Trophoblast cell (in vitro differentiated cells and primary cell): ENCODE results near the gene ANXA6.
A peak's percentile ranks its signal among the peaks of the same experiment; 100 is the strongest.

Experiments
- DNase-seq, 2 donors: peaks; one replicate each; pipeline ENCODE4 v3.0.0-alpha.2; 2016
- H2AFZ ChIP-seq: 2 replicates; pipeline ENCODE4 v1.6.1; 2013; ENCODE audit warnings: low read length, moderate library complexity, mild to moderate bottlenecking; ENCODE audit not compliant: insufficient read depth, poor library complexity
- H2AK5ac ChIP-seq: 2 replicates; pipeline ENCODE4 v1.6.1; 2013; ENCODE audit warnings: mild to moderate bottlenecking, low read length
- H2BK120ac ChIP-seq: 2 replicates; pipeline ENCODE4 v1.6.1; 2013; ENCODE audit warnings: low read length, mild to moderate bottlenecking, moderate library complexity; ENCODE audit not compliant: insufficient read depth, poor library complexity
- H2BK12ac ChIP-seq: 2 replicates; pipeline ENCODE4 v1.6.1; 2013; ENCODE audit warnings: mild to moderate bottlenecking, low read length, moderate library complexity
- H2BK5ac ChIP-seq: 2 replicates; pipeline ENCODE4 v1.6.1; 2013; ENCODE audit warnings: low read length, low read depth, moderate library complexity, mild to moderate bottlenecking; ENCODE audit not compliant: poor library complexity
- H3K14ac ChIP-seq: 2 replicates; pipeline ENCODE4 v1.6.1; 2013; ENCODE audit warnings: mild to moderate bottlenecking, low read length
- H3K18ac ChIP-seq: 2 replicates; pipeline ENCODE4 v1.6.1; 2013; ENCODE audit warnings: mild to moderate bottlenecking, low read length
- H3K23ac ChIP-seq: 2 replicates; pipeline ENCODE4 v1.6.1; 2013; ENCODE audit warnings: low read length
- H3K27ac ChIP-seq: 2 replicates; pipeline ENCODE4 v1.5.1; 2013; ENCODE audit warnings: low read depth, mild to moderate bottlenecking, inconsistent platforms, low read length, moderate library complexity
- H3K27me3 ChIP-seq: 2 replicates; pipeline ENCODE4 v1.6.1; 2013; ENCODE audit warnings: inconsistent platforms, mild to moderate bottlenecking, low read length, moderate library complexity; ENCODE audit not compliant: insufficient read depth
- H3K36me3 ChIP-seq, 2 experiments: 1 replicate in 1 of 2; 2 replicates in 1 of 2; pipeline ENCODE4 v1.6.1; 2013; ENCODE audit warnings: low read length in 2 of 2, mild to moderate bottlenecking in 2 of 2, moderate library complexity in 1 of 2; ENCODE audit not compliant: insufficient read depth in 2 of 2, control insufficient read depth in 1 of 2
- H3K4ac ChIP-seq: 2 replicates; pipeline ENCODE4 v1.6.1; 2013; ENCODE audit warnings: low read depth, mild to moderate bottlenecking, low read length, moderate library complexity
- H3K4me1 ChIP-seq, 2 experiments: 1 replicate in 1 of 2; 2 replicates in 1 of 2; pipeline ENCODE4 v1.6.1; 2013; ENCODE audit warnings: low read length in 2 of 2, mild to moderate bottlenecking in 2 of 2, moderate library complexity in 1 of 2; ENCODE audit not compliant: insufficient read depth in 2 of 2, control insufficient read depth in 1 of 2
- H3K4me2 ChIP-seq: 2 replicates; pipeline ENCODE4 v1.6.1; 2013; ENCODE audit warnings: inconsistent platforms, mild to moderate bottlenecking, low read length, moderate library complexity
- H3K4me3 ChIP-seq: 2 replicates; pipeline ENCODE4 v1.5.1; 2013; ENCODE audit warnings: mild to moderate bottlenecking, low read depth, low read length, inconsistent platforms
- H3K79me1 ChIP-seq: one replicate; pipeline ENCODE4 v1.6.1; 2013; ENCODE audit warnings: low read length
- H3K79me2 ChIP-seq: 2 replicates; pipeline ENCODE4 v1.6.1; 2013; ENCODE audit warnings: low read length, mild to moderate bottlenecking; ENCODE audit not compliant: control insufficient read depth, insufficient read depth, poor library complexity
- H3K9ac ChIP-seq: 2 replicates; pipeline ENCODE4 v1.6.1; 2013; ENCODE audit warnings: mild to moderate bottlenecking, low read length
- H3K9me3 ChIP-seq: 2 replicates; pipeline ENCODE4 v1.6.1; 2013; ENCODE audit warnings: low read depth, mild to moderate bottlenecking, control low read depth, inconsistent platforms, low read length; ENCODE audit not compliant: insufficient read depth
- H4K12ac ChIP-seq: 2 replicates; pipeline ENCODE4 v1.6.1; 2013; ENCODE audit warnings: low read depth, mild to moderate bottlenecking, low read length, moderate library complexity
- H4K8ac ChIP-seq: 2 replicates; pipeline ENCODE4 v1.6.1; 2013; ENCODE audit warnings: low read depth, mild to moderate bottlenecking, low read length, moderate library complexity
- H4K91ac ChIP-seq: one replicate; pipeline ENCODE4 v1.6.1; 2013; ENCODE audit warnings: low read depth, mild to moderate bottlenecking, low read length, moderate library complexity
- WGBS: extraction: QIAGEN DNeasy Blood & Tissue Kit; methylation state at CpG from one replicate; pipeline ENCODE4 v1.1.7; 2013; ENCODE audit warnings: missing lambda C conversion rate; ENCODE audit not compliant: insufficient read length, insufficient coverage; ENCODE audit errors: extremely low coverage; 5-methylcytosine and 5-hydroxymethylcytosine counted together

The ANXA6 gene

DNA sequence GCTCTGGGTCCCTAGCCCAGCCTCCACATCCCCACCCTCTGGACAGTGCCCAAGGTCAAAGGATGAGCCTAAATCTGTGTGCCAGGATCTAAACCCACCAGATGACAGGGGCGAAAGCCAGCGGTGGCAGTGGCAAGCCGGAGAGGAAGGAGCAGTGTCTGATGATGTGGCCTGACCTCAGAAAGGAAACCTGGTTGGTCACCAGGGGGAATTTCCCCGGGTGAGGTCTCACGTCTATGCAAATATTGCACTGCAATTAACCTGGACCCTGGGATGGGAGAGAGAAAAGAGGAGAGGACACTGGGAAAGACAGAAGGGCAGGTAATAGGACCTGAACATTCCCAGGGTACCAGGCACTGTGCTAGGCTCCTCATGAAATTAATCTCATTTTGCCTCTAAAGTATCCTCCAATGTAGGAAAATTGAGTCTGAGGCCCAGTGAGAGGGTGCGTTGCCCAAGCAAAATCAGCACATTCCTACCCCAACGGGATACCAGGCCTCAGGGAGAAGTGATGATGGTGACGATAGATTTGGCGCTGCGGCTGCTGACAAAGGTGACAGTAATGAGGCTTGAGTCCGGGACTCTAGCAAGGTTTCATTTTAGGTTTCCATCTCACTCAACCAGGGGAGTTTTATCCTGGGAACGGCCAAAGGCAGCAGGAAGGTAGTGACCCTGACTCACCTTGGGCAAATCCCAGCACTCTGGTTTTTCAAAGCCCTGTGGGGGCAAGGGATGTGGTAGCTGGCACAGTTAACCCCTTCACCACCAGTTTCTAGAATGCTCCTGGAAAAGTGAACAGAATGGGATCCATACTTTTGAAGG, 63.3 kb downstream of the ANXA6 start:
- H3K23ac ChIP-seq = no peak overlapping the region
- no peaks in the 10 kb centered on the region for H3K79me1 ChIP-seq
- H2BK5ac ChIP-seq = no peak overlapping the region
- H2BK12ac ChIP-seq = peak overlapping the region; percentile 12
- H3K4ac ChIP-seq = no peak overlapping the region
- no peaks in the 10 kb centered on the region for H3K79me2 ChIP-seq
- H3K9me3 ChIP-seq = no peaks in the 10 kb centered on the region
- H3K18ac ChIP-seq = no peak overlapping the region
- no peak overlapping the region for H4K91ac ChIP-seq
- H3K4me3 ChIP-seq = no peak overlapping the region
- H3K27me3 ChIP-seq = no peaks in the 10 kb centered on the region
- H3K9ac ChIP-seq = no peak overlapping the region
- H2BK120ac ChIP-seq = no peak overlapping the region
- no peak overlapping the region for H2AFZ ChIP-seq
- no CpG with 5 or more reads among the region's 12 CpGs for WGBS
- H2AK5ac ChIP-seq = no peak overlapping the region
- peak; percentile 78 to 81 for DNase-seq
- no peak overlapping the region for H3K4me2 ChIP-seq
- peaks cover 12 to 26% of the 10 kb centered on the region in 2 experiments for H3K4me1 ChIP-seq
- no peak overlapping the region for H3K14ac ChIP-seq
- H3K36me3 ChIP-seq = no peaks in the 10 kb centered on the region
- H4K12ac ChIP-seq = no peak overlapping the region
- H4K8ac ChIP-seq = no peak overlapping the region
- H3K27ac ChIP-seq = peak overlapping the region; percentile 28

DNA sequence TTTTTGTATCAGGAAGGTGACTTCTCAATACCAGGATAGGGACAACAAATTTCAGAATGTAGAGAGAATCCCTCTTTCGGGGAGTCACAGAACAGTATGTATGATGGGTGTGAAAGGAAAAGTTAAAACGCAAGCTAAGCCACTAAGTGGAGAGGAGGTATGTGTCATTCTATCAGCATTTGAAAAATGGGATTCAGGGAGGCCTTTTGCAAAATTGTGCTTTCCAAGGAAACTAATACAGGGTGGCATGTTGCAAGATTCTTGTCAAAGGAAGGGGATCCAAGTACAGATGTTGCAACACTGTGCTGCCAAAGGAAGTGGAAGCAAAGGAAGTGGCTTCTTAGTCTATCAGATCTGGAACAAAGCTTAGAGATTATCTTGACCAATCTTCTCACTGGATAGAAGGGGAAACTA, 64.1 kb downstream of the ANXA6 start:
- H3K4me3 ChIP-seq = no peak overlapping the region
- no CpG with 5 or more reads among the region's 2 CpGs for WGBS
- no peak overlapping the region for H3K14ac ChIP-seq
- no peak overlapping the region for H2BK12ac ChIP-seq
- H2AFZ ChIP-seq = no peak overlapping the region
- H3K4me2 ChIP-seq = no peak overlapping the region
- peaks cover 12 to 26% of the 10 kb centered on the region in 2 experiments for H3K4me1 ChIP-seq
- peak overlapping the region; percentile 28 for H3K27ac ChIP-seq
- no peak overlapping the region for H2AK5ac ChIP-seq
- H3K23ac ChIP-seq = no peak overlapping the region
- DNase-seq = peak; percentile 89 to 97
- H4K91ac ChIP-seq = no peak overlapping the region
- H4K8ac ChIP-seq = no peak overlapping the region
- H3K79me2 ChIP-seq = no peaks in the 10 kb centered on the region
- no peak overlapping the region for H2BK120ac ChIP-seq
- H3K9me3 ChIP-seq = no peaks in the 10 kb centered on the region
- no peak overlapping the region for H3K18ac ChIP-seq
- H3K9ac ChIP-seq = no peak overlapping the region
- H2BK5ac ChIP-seq = no peak overlapping the region
- H3K79me1 ChIP-seq = no peaks in the 10 kb centered on the region
- no peak overlapping the region for H3K4ac ChIP-seq
- H4K12ac ChIP-seq = no peak overlapping the region
- no peaks in the 10 kb centered on the region for H3K36me3 ChIP-seq
- no peaks in the 10 kb centered on the region for H3K27me3 ChIP-seq

DNA sequence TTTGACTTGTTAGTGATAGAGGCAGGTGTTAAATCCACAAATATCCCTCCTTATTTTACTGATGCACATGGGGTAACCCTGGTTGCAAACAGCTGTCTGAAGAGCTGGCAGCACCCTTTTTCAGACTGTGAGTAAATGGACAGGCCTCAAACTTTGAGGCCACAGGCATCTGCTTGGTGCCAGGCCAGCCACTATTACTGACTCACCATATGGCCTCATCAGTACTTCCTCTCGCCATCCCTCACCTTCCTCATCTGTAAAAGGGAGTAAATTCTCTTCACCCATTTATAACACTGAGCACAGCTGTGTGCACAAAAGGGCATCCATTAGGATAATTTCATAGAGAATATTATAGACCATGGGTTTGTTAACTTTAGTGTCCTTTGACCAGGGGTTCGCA, 64.8 kb downstream of the ANXA6 start:
- no peak overlapping the region for H3K9ac ChIP-seq
- H3K79me1 ChIP-seq = no peaks in the 10 kb centered on the region
- H3K4me2 ChIP-seq = no peak overlapping the region
- H3K4ac ChIP-seq = no peak overlapping the region
- H4K91ac ChIP-seq = no peak overlapping the region
- no peak overlapping the region for H2BK120ac ChIP-seq
- no peak overlapping the region for H2BK5ac ChIP-seq
- H3K18ac ChIP-seq = no peak overlapping the region
- no CpG with 5 or more reads among the region's 2 CpGs for WGBS
- no peaks in the 10 kb centered on the region for H3K36me3 ChIP-seq
- no peak overlapping the region for H4K8ac ChIP-seq
- no peak overlapping the region for H4K12ac ChIP-seq
- H3K27ac ChIP-seq = no peak overlapping the region
- no peak overlapping the region for H3K23ac ChIP-seq
- no peaks in the 10 kb centered on the region for H3K79me2 ChIP-seq
- H3K14ac ChIP-seq = no peak overlapping the region
- H2BK12ac ChIP-seq = no peak overlapping the region
- peaks cover 12 to 26% of the 10 kb centered on the region in 2 experiments for H3K4me1 ChIP-seq
- no peak overlapping the region for H3K4me3 ChIP-seq
- H2AFZ ChIP-seq = no peak overlapping the region
- peak in 1 of 2 donors; percentile 31 for DNase-seq
- H2AK5ac ChIP-seq = no peak overlapping the region
- no peaks in the 10 kb centered on the region for H3K9me3 ChIP-seq
- H3K27me3 ChIP-seq = no peaks in the 10 kb centered on the region

DNA sequence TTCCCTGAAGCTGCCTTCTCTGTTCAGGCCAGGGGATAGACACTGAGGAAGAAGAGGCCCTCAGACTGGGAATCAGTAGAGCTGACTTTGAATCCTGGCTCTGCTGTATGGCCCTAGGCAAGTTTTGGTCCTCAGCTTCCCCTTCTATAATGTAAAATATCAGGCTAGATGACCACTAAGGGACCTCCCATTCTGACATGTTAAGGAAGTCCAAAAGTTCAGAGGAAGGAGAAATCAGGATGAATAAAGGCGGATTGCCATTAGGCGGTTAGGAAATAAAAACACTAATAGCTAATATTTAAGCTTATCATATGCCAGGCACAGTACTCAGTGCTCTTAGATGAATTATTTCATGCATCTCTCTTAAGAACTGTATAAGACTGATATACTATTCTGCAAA, 67.9 kb downstream of the ANXA6 start:
- Histone ChIP-seq H4K91ac (no peak overlapping the region), H3K23ac (no peak overlapping the region), H2BK120ac (no peak overlapping the region), H3K27ac (no peak overlapping the region), H3K36me3 (no peaks in the 10 kb centered on the region), H3K9ac (no peak overlapping the region), H3K79me1 (no peaks in the 10 kb centered on the region), H3K4ac (no peak overlapping the region), H3K27me3 (no peaks in the 10 kb centered on the region), H4K12ac (no peak overlapping the region), H3K4me2 (no peak overlapping the region), H3K18ac (no peak overlapping the region), H2BK5ac (no peak overlapping the region), H2AK5ac (no peak overlapping the region), H3K79me2 (no peaks in the 10 kb centered on the region), H3K14ac (no peak overlapping the region), H3K4me3 (no peak overlapping the region), H3K9me3 (no peaks in the 10 kb centered on the region), H4K8ac (no peak overlapping the region), H2AFZ (no peak overlapping the region), H3K4me1 (peaks cover 8 to 14% of the 10 kb centered on the region in 2 experiments), H2BK12ac (no peak overlapping the region)
- no peak for DNase-seq
- WGBS = no CpG with 5 or more reads among the region's 2 CpGs
